Measurements from ENCODE around the gene EPM2A.

EPM2A gene

DNA sequence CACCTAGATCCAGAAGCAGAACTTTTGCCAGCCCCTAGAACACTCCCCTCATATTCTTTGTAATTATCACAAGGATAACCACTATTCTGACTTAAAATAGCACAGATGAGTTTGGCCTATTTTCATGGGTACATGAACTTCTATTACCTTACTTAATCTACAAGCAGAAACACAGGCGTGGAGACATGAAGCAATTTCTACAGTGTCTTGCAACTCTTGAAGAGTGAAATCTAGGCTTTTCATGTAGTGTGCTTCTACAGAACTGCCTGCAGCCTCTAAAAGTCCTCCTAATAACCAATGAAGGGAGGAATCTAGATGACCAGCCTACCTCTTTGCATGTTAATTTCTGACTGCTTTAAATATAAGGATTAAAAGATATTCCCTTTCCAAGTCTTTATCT, 82.7 kb downstream of the EPM2A start:
- DNase-seq (ENCODE audit: low spot score) = no peak
- TF ChIP-seq, protein P1, sequence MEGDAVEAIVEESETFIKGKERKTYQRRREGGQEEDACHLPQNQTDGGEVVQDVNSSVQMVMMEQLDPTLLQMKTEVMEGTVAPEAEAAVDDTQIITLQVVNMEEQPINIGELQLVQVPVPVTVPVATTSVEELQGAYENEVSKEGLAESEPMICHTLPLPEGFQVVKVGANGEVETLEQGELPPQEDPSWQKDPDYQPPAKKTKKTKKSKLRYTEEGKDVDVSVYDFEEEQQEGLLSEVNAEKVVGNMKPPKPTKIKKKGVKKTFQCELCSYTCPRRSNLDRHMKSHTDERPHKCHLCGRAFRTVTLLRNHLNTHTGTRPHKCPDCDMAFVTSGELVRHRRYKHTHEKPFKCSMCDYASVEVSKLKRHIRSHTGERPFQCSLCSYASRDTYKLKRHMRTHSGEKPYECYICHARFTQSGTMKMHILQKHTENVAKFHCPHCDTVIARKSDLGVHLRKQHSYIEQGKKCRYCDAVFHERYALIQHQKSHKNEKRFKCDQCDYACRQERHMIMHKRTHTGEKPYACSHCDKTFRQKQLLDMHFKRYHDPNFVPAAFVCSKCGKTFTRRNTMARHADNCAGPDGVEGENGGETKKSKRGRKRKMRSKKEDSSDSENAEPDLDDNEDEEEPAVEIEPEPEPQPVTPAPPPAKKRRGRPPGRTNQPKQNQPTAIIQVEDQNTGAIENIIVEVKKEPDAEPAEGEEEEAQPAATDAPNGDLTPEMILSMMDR (IDR thresholded peaks at IDR 0.05; ENCODE audit: extremely low read depth, missing control alignments) = no peak

DNA sequence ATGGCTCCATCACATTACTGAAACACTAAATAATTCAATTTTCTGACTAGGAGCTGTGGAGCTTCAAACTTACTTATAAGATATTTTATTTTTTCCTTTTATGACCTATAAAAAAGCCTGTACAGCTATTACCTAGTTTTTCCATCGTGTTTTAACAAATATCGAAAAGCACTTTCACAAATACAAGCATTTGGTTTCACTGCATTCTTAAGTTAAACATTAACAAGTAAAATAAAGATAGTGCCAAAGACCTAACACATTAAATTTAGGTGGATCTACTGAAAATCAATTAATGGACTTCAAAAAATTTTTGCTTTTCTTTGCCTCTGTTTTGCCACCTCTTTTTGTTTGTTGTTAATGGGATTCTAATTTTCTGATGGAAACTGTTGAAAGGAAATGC, 83.3 kb downstream of the EPM2A start:
- DNase-seq (ENCODE audit: low spot score) = no peak
- TF ChIP-seq, protein P1 (IDR thresholded peaks at IDR 0.05; ENCODE audit: extremely low read depth, missing control alignments) = no peak

DNA sequence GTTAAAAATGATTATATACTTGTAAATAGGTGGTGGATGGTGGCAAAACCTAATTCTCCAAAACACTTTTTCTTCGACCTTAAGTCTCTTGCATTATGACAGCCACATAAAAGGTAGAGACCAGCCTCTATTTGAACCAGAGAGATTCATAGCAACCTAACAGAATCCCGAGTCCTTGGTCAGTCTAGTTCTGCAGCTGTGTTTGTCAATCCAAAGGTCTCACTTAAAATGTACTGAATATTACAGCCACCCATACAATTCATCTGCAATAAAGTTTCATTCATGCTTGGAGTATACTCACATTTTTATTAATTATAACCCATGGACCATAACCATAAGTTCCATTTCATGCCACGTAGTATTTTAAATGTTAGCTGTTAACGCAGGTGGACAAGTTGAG, 87.2 kb downstream of the EPM2A start:
- DNase-seq (ENCODE audit: low spot score) = no peak
- TF ChIP-seq, protein P1 (IDR thresholded peaks at IDR 0.05; ENCODE audit: extremely low read depth, missing control alignments) = no peak

DNA sequence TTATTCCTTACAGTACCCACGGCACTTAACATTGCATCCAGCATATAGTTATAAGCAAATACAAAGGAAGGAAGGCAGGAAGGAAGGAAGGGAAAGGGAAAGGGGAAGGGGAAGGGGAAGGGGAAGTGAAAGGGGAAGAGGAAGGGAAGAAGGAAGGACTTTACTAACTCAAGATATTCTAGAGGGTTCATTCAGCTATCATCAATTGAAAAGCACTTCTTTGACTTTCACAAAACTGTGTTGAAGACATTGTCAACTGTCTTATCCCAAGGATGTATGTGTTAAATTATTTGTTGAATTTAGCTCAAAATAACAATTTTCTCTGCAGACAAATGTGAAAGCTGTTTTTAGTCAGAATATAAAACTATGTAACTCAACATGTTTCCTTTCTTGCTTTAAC, 87.7 kb downstream of the EPM2A start:
- no peak for DNase-seq (ENCODE audit: low spot score)
- TF ChIP-seq, protein P1 (IDR thresholded peaks at IDR 0.05; ENCODE audit: extremely low read depth, missing control alignments) = no peak

DNA sequence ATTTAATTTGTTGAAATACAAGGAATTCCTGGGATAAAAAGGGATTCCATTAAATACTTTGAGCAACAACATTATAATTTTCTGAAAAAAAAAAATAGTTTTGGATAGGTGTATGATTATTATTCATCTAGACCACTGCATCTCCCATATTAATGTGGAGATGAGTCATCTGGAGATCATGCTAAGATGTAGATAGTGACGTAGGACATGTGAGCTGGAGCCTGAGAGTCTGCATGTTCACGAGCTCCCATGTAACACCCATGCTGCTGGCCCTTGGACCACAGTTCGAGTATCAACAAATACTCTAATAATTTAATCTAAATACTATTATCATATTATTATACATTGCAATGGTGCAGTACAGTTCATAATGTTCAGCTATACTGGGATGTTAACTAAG, 91.6 kb downstream of the EPM2A start:
- no peak for DNase-seq (ENCODE audit: low spot score)
- TF ChIP-seq, protein P1 (IDR thresholded peaks at IDR 0.05; ENCODE audit: extremely low read depth, missing control alignments) = no peak

DNA sequence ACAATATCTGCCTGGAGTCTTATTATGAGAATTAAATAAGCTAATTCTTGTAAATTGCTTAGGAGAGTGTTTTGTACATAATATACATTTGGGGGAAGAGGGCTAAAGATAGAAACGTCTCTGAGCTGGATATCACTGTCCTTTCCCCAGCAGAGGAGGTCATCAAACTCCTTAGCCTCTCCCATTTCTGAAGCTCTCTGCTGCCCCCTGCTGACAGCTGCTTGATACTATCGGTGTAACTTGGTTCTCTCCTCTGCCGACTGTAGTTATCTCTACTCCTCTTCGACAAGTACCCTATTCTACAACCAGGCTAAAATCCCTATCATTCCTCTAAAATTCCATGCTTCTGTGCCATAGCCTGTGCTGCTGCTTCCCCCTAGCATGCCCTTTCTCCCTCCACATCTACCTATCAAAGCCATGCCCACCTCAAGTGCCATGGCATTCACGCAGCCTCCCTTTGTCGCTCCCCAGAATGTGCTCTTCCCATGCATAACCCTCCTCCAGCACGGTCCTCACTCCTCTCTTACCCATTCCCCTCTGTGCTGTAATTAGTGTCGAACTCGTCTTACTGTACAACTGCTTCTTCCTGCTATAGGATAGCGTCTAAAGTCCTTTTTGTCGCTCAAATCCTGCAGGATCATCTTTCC, 101.2 kb downstream of the EPM2A start:
- TF ChIP-seq, protein P1 (IDR thresholded peaks at IDR 0.05; ENCODE audit: extremely low read depth, missing control alignments) = peak; percentile 61
- peak; percentile 77 for DNase-seq (ENCODE audit: low spot score)

DNA sequence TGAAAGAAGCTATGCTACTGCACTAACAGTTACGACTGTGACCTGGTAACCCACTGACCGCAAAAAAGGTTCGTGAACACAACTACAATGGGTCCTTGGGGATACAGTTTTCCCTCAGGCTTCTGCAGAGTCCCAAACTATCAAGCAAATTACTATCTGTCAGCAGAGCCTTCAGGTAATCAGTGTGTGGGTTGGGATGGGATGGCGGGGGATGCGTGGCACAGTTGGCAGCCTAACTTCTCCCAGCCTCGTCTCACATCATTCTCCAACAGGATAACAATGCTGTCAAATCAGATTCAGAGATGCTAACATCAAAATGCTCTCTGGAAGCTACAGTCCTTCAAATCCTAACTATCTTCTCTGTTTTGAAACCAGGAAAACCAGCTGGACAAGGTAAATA, 102.3 kb downstream of the EPM2A start:
- no peak for DNase-seq (ENCODE audit: low spot score)
- TF ChIP-seq, protein P1 (IDR thresholded peaks at IDR 0.05; ENCODE audit: extremely low read depth, missing control alignments) = no peak

All from GM20000 (cell line).